ENCODE results near the gene TMEM178B.

TMEM178B gene

GRCh38 chr7:141359262-141359661 lies 285.4 kb downstream of the TMEM178B start:
- no peak overlapping the region for H3K4me3 ChIP-seq (replicated peaks; ENCODE audit: low read depth, low read length)
- no peak for TF ChIP-seq CTCF (IDR thresholded peaks at IDR 0.05; ENCODE audit: low read depth, low read length, missing control alignments)
- no peak for DNase-seq (ENCODE audit: extremely low read depth, low read depth)

- no peak for TF ChIP-seq CTCF (IDR thresholded peaks at IDR 0.05; ENCODE audit: low read depth, low read length, missing control alignments)
- no peak for DNase-seq (ENCODE audit: extremely low read depth, low read depth)
- H3K4me3 ChIP-seq (replicated peaks; ENCODE audit: low read depth, low read length) = no peak overlapping the region
Measured at GRCh38 chr7:141359740-141360415, 286.0 kb downstream of the TMEM178B start.

- no peak for DNase-seq (ENCODE audit: extremely low read depth, low read depth)
- no peak overlapping the region for H3K4me3 ChIP-seq (replicated peaks; ENCODE audit: low read depth, low read length)
- no peak for TF ChIP-seq CTCF (IDR thresholded peaks at IDR 0.05; ENCODE audit: low read depth, low read length, missing control alignments)
Measured at GRCh38 chr7:141360416-141360760, 286.5 kb downstream of the TMEM178B start.

GRCh38 chr7:141360803-141361202 lies 286.9 kb downstream of the TMEM178B start:
- no peak for TF ChIP-seq CTCF (IDR thresholded peaks at IDR 0.05; ENCODE audit: low read depth, low read length, missing control alignments)
- DNase-seq (ENCODE audit: extremely low read depth, low read depth) = no peak
- H3K4me3 ChIP-seq (replicated peaks; ENCODE audit: low read depth, low read length) = no peak overlapping the region

- no peak for TF ChIP-seq CTCF (IDR thresholded peaks at IDR 0.05; ENCODE audit: low read depth, low read length, missing control alignments)
- DNase-seq (ENCODE audit: extremely low read depth, low read depth) = no peak
- no peak overlapping the region for H3K4me3 ChIP-seq (replicated peaks; ENCODE audit: low read depth, low read length)
Measured at GRCh38 chr7:141361479-141361878, 287.6 kb downstream of the TMEM178B start.

- no peak for TF ChIP-seq CTCF (IDR thresholded peaks at IDR 0.05; ENCODE audit: low read depth, low read length, missing control alignments)
- H3K4me3 ChIP-seq (replicated peaks; ENCODE audit: low read depth, low read length) = no peak overlapping the region
- no peak for DNase-seq (ENCODE audit: extremely low read depth, low read depth)
Measured at GRCh38 chr7:141361960-141362359, 288.1 kb downstream of the TMEM178B start.

Data from HFF-Myc (cell line).